Measurements from ENCODE around the gene FAM90A26. TPM values are rescaled to one million over a fixed set of nuclear protein-coding genes. Genes with fewer than 3 reads are reported as not detected.
A peak's percentile ranks its signal among the peaks of the same experiment; 100 is the strongest.
"Not testable (repeated sequence)": the region's sequence is repeated elsewhere in the genome, so short reads cannot be mapped to it uniquely, and the experiment has no call there.

FAM90A26 gene
- total RNA-seq, 4 donors from 2014 or later, result not detected

- H3K4me3 ChIP-seq (ENCODE audit: low read depth, poor library complexity, severe bottlenecking), result no peak overlapping the region
Measured at GRCh38 chr4:9146967-9147366, 23.2 kb upstream of the FAM90A26 start.

GRCh38 chr4:9147368-9147767, 22.8 kb upstream of the FAM90A26 start:
- intact Hi-C loops (cut with DNase I; ENCODE audit: low total_unique reads); DNase-seq (ENCODE audit: low spot score in 2 of 2); H3K4me3 ChIP-seq (ENCODE audit: low read depth, poor library complexity, severe bottlenecking): not testable (repeated sequence)
- 94 to 99% methylated on average over 4 of the region's 4 CpGs for WGBS, 2 donors

More at GRCh38 chr4:9146967-9147366, 23.2 kb upstream of the FAM90A26 start:
- TF ChIP-seq, protein P1, sequence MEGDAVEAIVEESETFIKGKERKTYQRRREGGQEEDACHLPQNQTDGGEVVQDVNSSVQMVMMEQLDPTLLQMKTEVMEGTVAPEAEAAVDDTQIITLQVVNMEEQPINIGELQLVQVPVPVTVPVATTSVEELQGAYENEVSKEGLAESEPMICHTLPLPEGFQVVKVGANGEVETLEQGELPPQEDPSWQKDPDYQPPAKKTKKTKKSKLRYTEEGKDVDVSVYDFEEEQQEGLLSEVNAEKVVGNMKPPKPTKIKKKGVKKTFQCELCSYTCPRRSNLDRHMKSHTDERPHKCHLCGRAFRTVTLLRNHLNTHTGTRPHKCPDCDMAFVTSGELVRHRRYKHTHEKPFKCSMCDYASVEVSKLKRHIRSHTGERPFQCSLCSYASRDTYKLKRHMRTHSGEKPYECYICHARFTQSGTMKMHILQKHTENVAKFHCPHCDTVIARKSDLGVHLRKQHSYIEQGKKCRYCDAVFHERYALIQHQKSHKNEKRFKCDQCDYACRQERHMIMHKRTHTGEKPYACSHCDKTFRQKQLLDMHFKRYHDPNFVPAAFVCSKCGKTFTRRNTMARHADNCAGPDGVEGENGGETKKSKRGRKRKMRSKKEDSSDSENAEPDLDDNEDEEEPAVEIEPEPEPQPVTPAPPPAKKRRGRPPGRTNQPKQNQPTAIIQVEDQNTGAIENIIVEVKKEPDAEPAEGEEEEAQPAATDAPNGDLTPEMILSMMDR (IDR thresholded peaks at IDR 0.05), result no peak
- TF ChIP-seq POLR2A (IDR thresholded peaks at IDR 0.05), result no peak
- WGBS, 2 donors, result 94 to 95% methylated on average over 9 of the region's 9 CpGs
- intact Hi-C loops (cut with DNase I; ENCODE audit: low total_unique reads), result no loop called here
- DNase-seq (ENCODE audit: low spot score in 2 of 2), result no peak

DNA sequence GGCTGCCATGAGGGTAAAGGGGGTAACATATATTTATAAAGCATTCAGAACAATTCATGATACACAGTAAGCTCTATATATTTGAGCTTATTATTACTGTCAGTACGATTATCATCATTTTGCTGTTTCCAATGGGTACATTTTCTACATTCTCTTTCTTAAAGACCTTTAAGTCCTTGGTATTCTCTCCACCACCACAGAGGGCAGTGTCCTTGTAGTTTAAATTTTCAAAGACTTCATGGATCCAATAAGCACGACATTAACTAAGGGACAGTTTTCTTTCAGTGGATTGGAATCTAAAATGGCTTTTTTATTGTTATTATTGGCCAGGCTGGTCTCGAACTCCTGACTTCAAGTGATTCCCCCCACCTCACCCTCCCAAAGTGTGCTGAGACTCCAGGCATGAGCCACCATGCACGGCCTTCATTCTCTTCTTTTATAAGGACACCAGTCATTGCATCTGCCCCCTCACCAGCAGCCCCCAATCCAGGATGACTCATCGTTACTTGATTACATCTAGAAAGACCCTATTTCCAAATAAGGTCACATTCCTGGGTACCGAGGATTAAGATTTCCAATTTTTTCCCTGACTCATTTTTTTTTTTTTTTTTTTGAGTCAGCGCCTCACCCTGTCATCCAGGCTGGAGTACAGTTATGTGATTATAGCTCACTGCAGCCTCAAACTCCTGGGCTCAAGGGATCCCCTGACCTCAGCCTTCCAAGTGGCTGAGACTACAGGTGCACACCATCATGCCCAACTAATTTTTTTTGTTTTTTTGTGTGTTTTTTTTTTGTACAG, 21.4 kb upstream of the FAM90A26 start:
- WGBS, 2 donors, result 88 to 90% methylated on average over 7 of the region's 7 CpGs
- intact Hi-C loops (cut with DNase I; ENCODE audit: low total_unique reads); H3K4me3 ChIP-seq (ENCODE audit: low read depth, poor library complexity, severe bottlenecking); DNase-seq (ENCODE audit: low spot score in 2 of 2): not testable (repeated sequence)

GRCh38 chr4:9151809-9152179, 18.4 kb upstream of the FAM90A26 start:
- WGBS, 2 donors, result 0 to 6% methylated on average over 10 to 11 of the region's 12 CpGs
- DNase-seq (ENCODE audit: low spot score in 2 of 2); intact Hi-C loops (cut with DNase I; ENCODE audit: low total_unique reads): not testable (repeated sequence)
- H3K4me3 ChIP-seq (ENCODE audit: low read depth, poor library complexity, severe bottlenecking), result peak overlapping the region; percentile 53

GRCh38 chr4:9152180-9153007, 17.8 kb upstream of the FAM90A26 start:
- WGBS, 2 donors, result 1% methylated on average over 35 to 57 of the region's 63 CpGs
- intact Hi-C loops (cut with DNase I; ENCODE audit: low total_unique reads), result not testable (repeated sequence)
- peak overlapping the region; percentile 53 for H3K4me3 ChIP-seq (ENCODE audit: low read depth, poor library complexity, severe bottlenecking)
- peak; percentile 98 to 100 for DNase-seq (ENCODE audit: low spot score in 2 of 2)

GRCh38 chr4:9153008-9153570, 17.1 kb upstream of the FAM90A26 start:
- peak overlapping the region; percentile 57 for H3K4me3 ChIP-seq (ENCODE audit: low read depth, poor library complexity, severe bottlenecking)
- DNase-seq (ENCODE audit: low spot score in 2 of 2), result peak; percentile 98 to 100
- intact Hi-C loops (cut with DNase I; ENCODE audit: low total_unique reads), result not testable (repeated sequence)
- 0 to 1% methylated on average over 10 to 45 of the region's 53 CpGs for WGBS, 2 donors

- H3K4me3 ChIP-seq (ENCODE audit: low read depth, poor library complexity, severe bottlenecking), result peak overlapping the region; percentile 57
- DNase-seq (ENCODE audit: low spot score in 2 of 2); intact Hi-C loops (cut with DNase I; ENCODE audit: low total_unique reads): not testable (repeated sequence)
- 1 to 6% methylated on average over 6 to 15 of the region's 27 CpGs for WGBS, 2 donors
Measured at GRCh38 chr4:9153571-9154157, 16.5 kb upstream of the FAM90A26 start.

GRCh38 chr4:9155101-9155886, 14.9 kb upstream of the FAM90A26 start:
- DNase-seq (ENCODE audit: low spot score in 2 of 2); H3K4me3 ChIP-seq (ENCODE audit: low read depth, poor library complexity, severe bottlenecking); intact Hi-C loops (cut with DNase I; ENCODE audit: low total_unique reads): not testable (repeated sequence)
- 71 to 74% methylated on average over 11 to 12 of the region's 12 CpGs for WGBS, 2 donors

DNA sequence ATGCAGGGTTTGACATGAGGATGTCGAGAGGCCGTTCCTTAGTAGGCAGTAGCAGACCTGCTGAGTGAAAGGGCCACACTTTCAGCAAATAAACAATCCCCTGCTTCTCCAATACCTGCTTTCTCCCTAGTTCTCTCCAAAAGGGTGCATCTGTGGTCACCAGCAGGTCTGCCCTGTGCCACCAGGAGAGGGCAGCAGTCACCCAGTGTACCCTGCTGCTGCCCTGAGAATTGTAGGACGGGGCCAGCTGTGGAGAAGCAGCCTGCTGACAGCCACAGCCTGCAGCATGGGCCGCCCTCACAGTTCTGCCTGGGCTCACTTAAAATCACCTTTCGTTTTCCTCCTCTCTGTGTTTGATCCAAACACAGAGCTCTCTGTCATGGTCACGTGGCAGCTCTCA, 11.8 kb upstream of the FAM90A26 start:
- intact Hi-C loops (cut with DNase I; ENCODE audit: low total_unique reads); H3K4me3 ChIP-seq (ENCODE audit: low read depth, poor library complexity, severe bottlenecking); DNase-seq (ENCODE audit: low spot score in 2 of 2): not testable (repeated sequence)
- 7% methylated on average over 2 of the region's 6 CpGs; no CpG with 5 or more reads in 1 of the 2 donors for WGBS, 2 donors

DNA sequence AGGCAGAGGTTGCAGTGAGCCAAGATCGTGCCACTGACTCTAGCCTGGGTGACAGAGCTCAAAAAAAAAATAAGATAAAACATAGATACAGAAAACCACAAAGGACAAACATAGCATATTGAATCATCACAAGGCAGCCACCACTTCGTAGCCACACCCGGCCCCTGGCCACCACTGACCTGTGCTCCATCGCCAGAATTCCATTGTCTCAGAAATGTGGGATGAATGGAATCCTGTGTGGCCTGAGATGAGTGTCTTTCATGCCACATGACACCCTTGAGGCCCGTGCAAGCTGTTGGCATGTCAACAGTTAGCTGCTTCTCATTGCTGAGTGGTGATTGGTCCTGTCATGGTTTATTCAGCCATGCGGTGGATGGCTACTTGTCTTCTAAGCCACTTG, 10.2 kb upstream of the FAM90A26 start:
- WGBS, 2 donors, result 100% methylated on average over 1 of the region's 6 CpGs; no CpG with 5 or more reads in 1 of the 2 donors
- DNase-seq (ENCODE audit: low spot score in 2 of 2); H3K4me3 ChIP-seq (ENCODE audit: low read depth, poor library complexity, severe bottlenecking); intact Hi-C loops (cut with DNase I; ENCODE audit: low total_unique reads): not testable (repeated sequence)

DNA sequence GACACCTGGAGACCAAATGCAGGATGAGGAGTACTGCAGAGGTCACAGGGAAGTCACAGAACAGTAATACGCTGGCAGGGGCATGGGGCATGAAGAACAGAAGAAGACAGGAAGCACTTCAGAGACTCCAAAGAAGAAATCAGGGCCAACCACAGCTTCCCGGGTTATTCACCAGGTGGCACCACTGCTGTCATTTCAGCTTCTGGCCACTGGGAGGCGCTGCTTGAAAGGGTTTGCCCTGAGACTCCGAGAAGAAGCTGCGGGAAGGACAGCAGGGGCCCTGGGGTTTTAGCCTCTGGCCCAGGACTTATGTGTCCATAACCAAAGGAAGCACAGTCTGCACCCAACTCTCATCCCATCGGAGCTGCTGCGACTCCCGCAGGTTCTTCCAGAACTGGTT, 4.2 kb upstream of the FAM90A26 start:
- H3K4me3 ChIP-seq (ENCODE audit: low read depth, poor library complexity, severe bottlenecking); DNase-seq (ENCODE audit: low spot score in 2 of 2); intact Hi-C loops (cut with DNase I; ENCODE audit: low total_unique reads): not testable (repeated sequence)
- WGBS, 2 donors, result no CpG with 5 or more reads among the region's 8 CpGs

GRCh38 chr4:9210357-9210756, 40.1 kb downstream of the FAM90A26 start, which contains the start of gene USP17L10:
USP17L10 (plus strand) TSS chr4:9210657; CDS start chr4:9210657, 0 bp downstream.
- WGBS, 2 donors, result 87% methylated on average over 3 of the region's 13 CpGs; no CpG with 5 or more reads in 1 of the 2 donors
- intact Hi-C loops (cut with DNase I; ENCODE audit: low total_unique reads); H3K4me3 ChIP-seq (ENCODE audit: low read depth, poor library complexity, severe bottlenecking); DNase-seq (ENCODE audit: low spot score in 2 of 2): not testable (repeated sequence)
